Measurements from ENCODE around the gene TMEM176B.

GRCh38 chr7:150846291-150847115 is 46.3 kb upstream of the TMEM176B start:
- TF ChIP-seq EZH2 (IDR thresholded peaks at IDR 0.05) (no peak), POLR2AphosphoS5 (IDR thresholded peaks at IDR 0.05; ENCODE audit: borderline replicate concordance, low read depth, low read length) (no peak), FOXP2 (optimal IDR thresholded peaks at IDR 0.05; ENCODE audit: control extremely low read depth, extremely low read length, insufficient read depth) (no peak)
